SK-N-SH treated with all-trans-retinoic acid at 6 μM for 48 hours (cell line): ENCODE measurements around the gene GALT.

ENCODE experiments used
- ATAC-seq: fragments of 200-7000 bp; cut with Tn5 transposase; 3 replicates; pipeline ENCODE4 v1.9.1; 2020; ENCODE audit warnings: mild to moderate bottlenecking, moderate library complexity
- ARNTL ChIP-seq: fragments of 450-650 bp; formaldehyde crosslinking; IDR thresholded peaks from 2 replicates; pipeline ENCODE4 v1.5.0; 2020; ENCODE audit warnings: low read depth, mild to moderate bottlenecking, moderate library complexity, borderline replicate concordance
- BACH2 ChIP-seq: fragments of 250-450 bp; sonication (Bioruptor Pico); IDR thresholded peaks from 2 replicates; pipeline ENCODE4 v1.9.0; 2021; ENCODE audit warnings: mild to moderate bottlenecking, borderline replicate concordance
- CSDC2 ChIP-seq: fragments of 250-450 bp; sonication (Bioruptor Pico); IDR thresholded peaks from 2 replicates; pipeline ENCODE4 v1.5.0; 2020; ENCODE audit warnings: mild to moderate bottlenecking, moderate library complexity
- ESRRG ChIP-seq: fragments of 250-450 bp; sonication (Bioruptor Pico); IDR thresholded peaks from 2 replicates; pipeline ENCODE4 v1.6.1; 2021; ENCODE audit warnings: mild to moderate bottlenecking
- GLIS3 ChIP-seq: fragments of 250-450 bp; sonication (Bioruptor Pico); IDR thresholded peaks from 2 replicates; pipeline ENCODE4 v1.5.0; 2020; ENCODE audit warnings: mild to moderate bottlenecking, moderate library complexity
- ISL1 ChIP-seq: fragments of 250-450 bp; sonication (Bioruptor Pico); IDR thresholded peaks from 2 replicates; pipeline ENCODE4 v2.1.2; 2022; ENCODE audit warnings: mild to moderate bottlenecking, moderate library complexity
- OSR1 ChIP-seq: fragments of 250-450 bp; sonication (Bioruptor Pico); IDR thresholded peaks from 2 replicates; pipeline ENCODE4 v1.8.0; 2022; ENCODE audit warnings: moderate library complexity, mild to moderate bottlenecking, inconsistent platforms
- PATZ1 ChIP-seq: fragments of 250-450 bp; sonication (Bioruptor Pico); IDR thresholded peaks from 2 replicates; pipeline ENCODE4 v1.8.0; 2020; ENCODE audit warnings: mild to moderate bottlenecking, moderate library complexity, borderline replicate concordance
- POU6F1 ChIP-seq: fragments of 250-450 bp; sonication (Bioruptor Pico); IDR thresholded peaks from 2 replicates; pipeline ENCODE4 v1.8.0; 2021; ENCODE audit warnings: low read depth, mild to moderate bottlenecking, moderate library complexity, borderline replicate concordance
- PPARA ChIP-seq: fragments of 250-450 bp; sonication (Bioruptor Pico); IDR thresholded peaks from 2 replicates; pipeline ENCODE4 v1.5.0; 2020; ENCODE audit warnings: mild to moderate bottlenecking, borderline replicate concordance
- RARB ChIP-seq: fragments of 250-450 bp; sonication (Bioruptor Pico); IDR thresholded peaks from 2 replicates; pipeline ENCODE4 v1.8.0; 2021; ENCODE audit warnings: mild to moderate bottlenecking, moderate library complexity
- SNAI2 ChIP-seq: fragments of 250-450 bp; sonication (Bioruptor Pico); IDR thresholded peaks from 2 replicates; pipeline ENCODE4 v1.5.0; 2020; ENCODE audit warnings: mild to moderate bottlenecking, moderate library complexity
- TOX ChIP-seq: fragments of 250-450 bp; sonication (Bioruptor Pico); IDR thresholded peaks from 2 replicates; pipeline ENCODE4 v1.8.0; 2021; ENCODE audit warnings: mild to moderate bottlenecking, moderate library complexity, borderline replicate concordance
- ZFP3 ChIP-seq: fragments of 250-450 bp; sonication (Bioruptor Pico); IDR thresholded peaks from 2 replicates; pipeline ENCODE4 v1.5.0; 2020; ENCODE audit warnings: mild to moderate bottlenecking, moderate library complexity
- ZFP30 ChIP-seq: fragments of 450-650 bp; formaldehyde crosslinking; IDR thresholded peaks from 2 replicates; pipeline ENCODE4 v1.5.0; 2022; ENCODE audit warnings: mild to moderate bottlenecking, moderate library complexity
- ZNF565 ChIP-seq: fragments of 450-650 bp; formaldehyde crosslinking; conservative IDR thresholded peaks from 2 replicates; pipeline ENCODE4 v1.5.0; 2020; ENCODE audit warnings: low read depth, mild to moderate bottlenecking, moderate library complexity
- TF ChIP-seq, protein P1 (sequence below): fragments of 250-450 bp; sonication (Bioruptor Pico); IDR thresholded peaks from 2 replicates; pipeline ENCODE4 v1.5.0; 2020; ENCODE audit warnings: mild to moderate bottlenecking, moderate library complexity
- TF ChIP-seq, protein P2 (sequence below): fragments of 250-450 bp; sonication (Bioruptor Pico); IDR thresholded peaks from 2 replicates; pipeline ENCODE4 v1.5.1; 2021; ENCODE audit warnings: mild to moderate bottlenecking, moderate library complexity
- TF ChIP-seq, protein P3 (sequence below): fragments of 250-450 bp; sonication (Bioruptor Pico); IDR thresholded peaks from 2 replicates; pipeline ENCODE4 v1.5.1; 2020; ENCODE audit warnings: low read depth, mild to moderate bottlenecking, moderate library complexity

Gene GALT

DNA sequence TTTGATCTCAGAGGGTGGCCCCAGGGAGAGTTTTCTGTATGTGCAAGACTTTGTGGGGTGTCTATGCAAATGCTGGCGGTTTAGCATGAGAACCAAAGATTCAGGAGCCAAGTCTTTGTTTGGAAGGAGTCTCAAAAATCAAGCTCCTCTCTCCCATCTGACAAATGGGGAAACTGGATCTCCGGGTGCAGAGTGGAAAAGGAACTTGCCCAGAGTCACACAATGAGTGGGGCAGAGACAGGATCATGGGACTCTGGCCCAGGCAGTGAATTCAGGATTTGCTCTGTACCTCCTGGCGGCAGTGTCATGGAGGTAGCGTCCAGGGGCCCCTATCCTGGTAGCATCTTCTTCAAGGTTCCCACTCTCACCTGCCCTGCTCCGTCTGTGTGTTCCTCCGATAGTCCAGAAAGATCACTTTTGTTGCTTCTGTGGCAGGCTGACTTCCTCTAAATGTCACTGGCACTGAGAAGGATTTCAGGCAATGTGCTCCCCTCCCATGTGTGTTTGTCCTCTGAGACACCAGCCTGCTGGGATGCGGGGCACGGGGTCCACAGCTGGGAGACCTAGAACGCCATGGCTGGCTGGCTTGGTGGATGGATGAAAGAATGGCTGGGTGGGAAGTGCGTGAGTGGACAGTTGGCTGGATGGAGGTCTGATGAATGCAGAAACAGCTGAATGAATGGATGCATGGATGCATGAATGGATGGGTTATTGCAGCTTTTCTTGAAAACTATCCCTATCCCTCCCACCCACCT, 41.0 kb downstream of the GALT start (continued):
- TF ChIP-seq, protein P1, sequence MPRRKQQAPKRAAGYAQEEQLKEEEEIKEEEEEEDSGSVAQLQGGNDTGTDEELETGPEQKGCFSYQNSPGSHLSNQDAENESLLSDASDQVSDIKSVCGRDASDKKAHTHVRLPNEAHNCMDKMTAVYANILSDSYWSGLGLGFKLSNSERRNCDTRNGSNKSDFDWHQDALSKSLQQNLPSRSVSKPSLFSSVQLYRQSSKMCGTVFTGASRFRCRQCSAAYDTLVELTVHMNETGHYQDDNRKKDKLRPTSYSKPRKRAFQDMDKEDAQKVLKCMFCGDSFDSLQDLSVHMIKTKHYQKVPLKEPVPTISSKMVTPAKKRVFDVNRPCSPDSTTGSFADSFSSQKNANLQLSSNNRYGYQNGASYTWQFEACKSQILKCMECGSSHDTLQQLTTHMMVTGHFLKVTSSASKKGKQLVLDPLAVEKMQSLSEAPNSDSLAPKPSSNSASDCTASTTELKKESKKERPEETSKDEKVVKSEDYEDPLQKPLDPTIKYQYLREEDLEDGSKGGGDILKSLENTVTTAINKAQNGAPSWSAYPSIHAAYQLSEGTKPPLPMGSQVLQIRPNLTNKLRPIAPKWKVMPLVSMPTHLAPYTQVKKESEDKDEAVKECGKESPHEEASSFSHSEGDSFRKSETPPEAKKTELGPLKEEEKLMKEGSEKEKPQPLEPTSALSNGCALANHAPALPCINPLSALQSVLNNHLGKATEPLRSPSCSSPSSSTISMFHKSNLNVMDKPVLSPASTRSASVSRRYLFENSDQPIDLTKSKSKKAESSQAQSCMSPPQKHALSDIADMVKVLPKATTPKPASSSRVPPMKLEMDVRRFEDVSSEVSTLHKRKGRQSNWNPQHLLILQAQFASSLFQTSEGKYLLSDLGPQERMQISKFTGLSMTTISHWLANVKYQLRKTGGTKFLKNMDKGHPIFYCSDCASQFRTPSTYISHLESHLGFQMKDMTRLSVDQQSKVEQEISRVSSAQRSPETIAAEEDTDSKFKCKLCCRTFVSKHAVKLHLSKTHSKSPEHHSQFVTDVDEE (CRISPR knock-in tag): no peak

DNA sequence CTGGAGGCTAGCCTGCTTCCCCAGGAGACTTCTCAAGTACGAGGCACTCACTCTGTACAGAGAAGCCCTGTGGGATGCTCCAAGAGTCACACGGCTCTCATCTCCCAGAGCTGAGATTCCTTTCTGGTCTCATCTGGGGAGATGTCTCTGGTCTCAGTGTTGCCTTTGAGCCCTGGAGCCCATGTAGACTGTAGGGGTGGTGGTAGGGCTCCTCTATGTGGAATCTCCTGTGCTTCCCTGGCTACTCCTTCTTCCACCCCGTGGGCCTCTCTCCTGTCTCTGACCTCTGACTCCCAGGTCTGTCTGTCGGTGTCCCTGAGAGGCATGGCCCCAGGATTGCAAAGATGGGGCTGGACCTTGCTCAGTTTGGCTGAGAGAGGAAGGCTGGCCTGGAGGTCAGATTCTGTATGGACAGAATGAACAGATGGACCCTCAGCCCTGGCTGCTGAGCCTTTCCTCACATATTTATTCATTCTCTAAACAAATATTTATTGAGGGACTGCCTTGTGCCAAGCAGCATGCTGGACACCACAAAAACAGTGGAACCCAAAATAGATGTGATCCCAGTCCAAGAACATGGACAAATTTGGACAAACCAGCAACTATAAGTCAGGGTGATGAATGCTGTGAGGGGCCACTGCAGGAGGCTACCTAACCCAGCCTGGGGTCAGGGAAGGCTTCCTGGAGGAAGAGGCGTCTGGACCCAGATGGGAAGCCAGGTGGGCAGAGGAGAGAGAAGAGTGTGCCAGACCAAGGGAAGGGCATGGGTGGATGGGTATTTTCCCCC, 42.0 kb downstream of the GALT start:
- no peak for TF ChIP-seq ISL1 (CRISPR knock-in tag)
- no peak for TF ChIP-seq ZNF565 (CRISPR knock-in tag)
- no peak for TF ChIP-seq ZFP30

GRCh38 chr9:34689116-34689470, 42.6 kb downstream of the GALT start:
- TF ChIP-seq PATZ1 (CRISPR knock-in tag): no peak
- TF ChIP-seq TOX (CRISPR knock-in tag): no peak
- TF ChIP-seq ZFP3 (CRISPR knock-in tag): no peak
- TF ChIP-seq OSR1 (CRISPR knock-in tag): no peak
- TF ChIP-seq, protein P2, sequence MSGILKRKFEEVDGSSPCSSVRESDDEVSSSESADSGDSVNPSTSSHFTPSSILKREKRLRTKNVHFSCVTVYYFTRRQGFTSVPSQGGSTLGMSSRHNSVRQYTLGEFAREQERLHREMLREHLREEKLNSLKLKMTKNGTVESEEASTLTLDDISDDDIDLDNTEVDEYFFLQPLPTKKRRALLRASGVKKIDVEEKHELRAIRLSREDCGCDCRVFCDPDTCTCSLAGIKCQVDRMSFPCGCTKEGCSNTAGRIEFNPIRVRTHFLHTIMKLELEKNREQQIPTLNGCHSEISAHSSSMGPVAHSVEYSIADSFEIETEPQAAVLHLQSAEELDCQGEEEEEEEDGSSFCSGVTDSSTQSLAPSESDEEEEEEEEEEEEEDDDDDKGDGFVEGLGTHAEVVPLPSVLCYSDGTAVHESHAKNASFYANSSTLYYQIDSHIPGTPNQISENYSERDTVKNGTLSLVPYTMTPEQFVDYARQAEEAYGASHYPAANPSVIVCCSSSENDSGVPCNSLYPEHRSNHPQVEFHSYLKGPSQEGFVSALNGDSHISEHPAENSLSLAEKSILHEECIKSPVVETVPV (CRISPR knock-in tag): no peak
- TF ChIP-seq RARB: no peak
- no peak for TF ChIP-seq CSDC2 (CRISPR knock-in tag)
- TF ChIP-seq ESRRG (CRISPR knock-in tag): no peak
- no peak for TF ChIP-seq SNAI2 (CRISPR knock-in tag)
- TF ChIP-seq ARNTL: no peak
- TF ChIP-seq GLIS3 (CRISPR knock-in tag): no peak
- TF ChIP-seq ZNF565 (CRISPR knock-in tag): no peak
- TF ChIP-seq, protein P1 (CRISPR knock-in tag): no peak
- TF ChIP-seq, protein P3, sequence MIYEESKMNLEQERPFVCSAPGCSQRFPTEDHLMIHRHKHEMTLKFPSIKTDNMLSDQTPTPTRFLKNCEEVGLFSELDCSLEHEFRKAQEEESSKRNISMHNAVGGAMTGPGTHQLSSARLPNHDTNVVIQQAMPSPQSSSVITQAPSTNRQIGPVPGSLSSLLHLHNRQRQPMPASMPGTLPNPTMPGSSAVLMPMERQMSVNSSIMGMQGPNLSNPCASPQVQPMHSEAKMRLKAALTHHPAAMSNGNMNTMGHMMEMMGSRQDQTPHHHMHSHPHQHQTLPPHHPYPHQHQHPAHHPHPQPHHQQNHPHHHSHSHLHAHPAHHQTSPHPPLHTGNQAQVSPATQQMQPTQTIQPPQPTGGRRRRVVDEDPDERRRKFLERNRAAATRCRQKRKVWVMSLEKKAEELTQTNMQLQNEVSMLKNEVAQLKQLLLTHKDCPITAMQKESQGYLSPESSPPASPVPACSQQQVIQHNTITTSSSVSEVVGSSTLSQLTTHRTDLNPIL (CRISPR knock-in tag): no peak
- no peak for TF ChIP-seq PPARA (CRISPR knock-in tag)
- no peak for TF ChIP-seq ZFP30
- TF ChIP-seq POU6F1 (CRISPR knock-in tag): no peak
- no peak for TF ChIP-seq BACH2 (CRISPR knock-in tag)

More for the DNA sequence above, 42.0 kb downstream of the GALT start:
- no peak for ATAC-seq

More at GRCh38 chr9:34689116-34689470, 42.6 kb downstream of the GALT start:
- ATAC-seq: no peak
